Measurements from ENCODE around the gene ZBTB7A.

DNA sequence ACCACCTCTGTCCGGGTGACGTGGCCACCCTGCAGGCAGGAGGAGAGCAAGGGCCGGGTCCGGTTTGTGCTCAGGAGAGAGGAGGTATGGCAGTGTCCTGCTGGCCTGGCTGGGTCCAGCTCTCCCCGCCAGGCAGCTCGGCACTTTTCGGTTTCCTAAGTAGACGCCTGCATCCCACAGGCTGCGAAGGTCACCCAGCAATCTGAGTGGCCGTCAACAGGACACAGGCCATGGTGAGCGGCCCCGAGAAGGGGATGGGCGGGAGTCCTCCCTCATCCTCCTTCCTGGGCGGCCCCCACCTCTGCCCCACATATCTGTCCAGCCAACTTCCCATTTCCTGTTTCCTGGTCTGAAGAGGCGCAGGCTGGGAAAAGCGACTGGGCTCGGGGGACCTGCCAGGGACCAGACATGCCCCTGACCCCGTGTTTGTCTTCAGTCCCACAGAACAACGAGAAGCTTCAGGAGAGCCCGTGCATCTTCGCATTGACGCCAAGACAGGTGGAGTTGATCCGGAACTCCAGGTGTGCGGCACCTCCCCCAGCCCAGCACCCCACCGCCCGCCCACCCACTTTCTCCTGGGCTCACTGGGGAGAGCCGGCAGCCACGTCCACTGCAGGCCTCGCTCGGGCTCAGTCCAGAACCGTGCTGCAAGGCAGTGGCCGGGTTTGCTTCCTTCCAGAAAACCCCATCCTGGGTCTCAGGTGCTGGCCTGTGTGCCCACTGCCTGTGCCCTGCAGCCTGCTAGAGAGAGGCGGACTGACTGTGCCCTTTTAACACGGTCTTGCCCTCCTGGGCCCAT, 42.9 kb downstream of the ZBTB7A start:
- TF ChIP-seq, protein P1, sequence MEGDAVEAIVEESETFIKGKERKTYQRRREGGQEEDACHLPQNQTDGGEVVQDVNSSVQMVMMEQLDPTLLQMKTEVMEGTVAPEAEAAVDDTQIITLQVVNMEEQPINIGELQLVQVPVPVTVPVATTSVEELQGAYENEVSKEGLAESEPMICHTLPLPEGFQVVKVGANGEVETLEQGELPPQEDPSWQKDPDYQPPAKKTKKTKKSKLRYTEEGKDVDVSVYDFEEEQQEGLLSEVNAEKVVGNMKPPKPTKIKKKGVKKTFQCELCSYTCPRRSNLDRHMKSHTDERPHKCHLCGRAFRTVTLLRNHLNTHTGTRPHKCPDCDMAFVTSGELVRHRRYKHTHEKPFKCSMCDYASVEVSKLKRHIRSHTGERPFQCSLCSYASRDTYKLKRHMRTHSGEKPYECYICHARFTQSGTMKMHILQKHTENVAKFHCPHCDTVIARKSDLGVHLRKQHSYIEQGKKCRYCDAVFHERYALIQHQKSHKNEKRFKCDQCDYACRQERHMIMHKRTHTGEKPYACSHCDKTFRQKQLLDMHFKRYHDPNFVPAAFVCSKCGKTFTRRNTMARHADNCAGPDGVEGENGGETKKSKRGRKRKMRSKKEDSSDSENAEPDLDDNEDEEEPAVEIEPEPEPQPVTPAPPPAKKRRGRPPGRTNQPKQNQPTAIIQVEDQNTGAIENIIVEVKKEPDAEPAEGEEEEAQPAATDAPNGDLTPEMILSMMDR (conservative IDR thresholded peaks at IDR 0.05; ENCODE audit: low read length), result no peak
- TF ChIP-seq EZH2phosphoT487 (IDR thresholded peaks at IDR 0.05; ENCODE audit: borderline replicate concordance), result no peak

All from Loucy (cell line).